HepG2 (cell line): ENCODE results near the gene TRIM66. TPM values are rescaled to one million over a fixed set of nuclear protein-coding genes. Genes with fewer than 3 reads are reported as not detected.

Experiments used
- FOXK1 ChIP-seq: sonication (generic); formaldehyde crosslinking; IDR thresholded peaks from 2 replicates; pipeline ENCODE4 v1.4.0; 2020; ENCODE audit warnings: low read depth, missing genetic modification reagents, borderline replicate concordance
- GATAD1 ChIP-seq: IDR thresholded peaks from 2 replicates; pipeline ENCODE4 v1.6.1; 2016; ENCODE audit warnings: missing genetic modification reagents, missing compliant biosample characterization
- HNRNPL ChIP-seq: fragments of 200-400 bp; formaldehyde crosslinking; IDR thresholded peaks from 2 replicates; pipeline ENCODE4 v1.6.1; 2017; ENCODE audit warnings: mild to moderate bottlenecking, low read depth, low read length
- KAT2B ChIP-seq: fragments of 150-350 bp; IDR thresholded peaks from 2 replicates; pipeline ENCODE4 v1.6.1; 2014; ENCODE audit warnings: low read depth, low read length, borderline replicate concordance
- MEF2D ChIP-seq: sonication (generic); formaldehyde crosslinking; IDR thresholded peaks from 2 replicates; pipeline ENCODE4 v1.5.1; 2020; ENCODE audit warnings: mild to moderate bottlenecking, missing genetic modification reagents
- MXI1 ChIP-seq: IDR thresholded peaks from 3 replicates; pipeline ENCODE4 v1.6.1; 2012; ENCODE audit warnings: low read depth, low read length, inconsistent platforms, borderline replicate concordance
- NFKB2 ChIP-seq: sonication (generic); formaldehyde crosslinking; IDR thresholded peaks from 2 replicates; pipeline ENCODE4 v1.4.0; 2020; ENCODE audit warnings: missing genetic modification reagents, borderline replicate concordance
- SETDB1 ChIP-seq: sonication (generic); formaldehyde crosslinking; IDR thresholded peaks from 2 replicates; pipeline ENCODE4 v1.5.1; 2020; ENCODE audit warnings: missing genetic modification reagents, mild to moderate bottlenecking, borderline replicate concordance
- ZNF205 ChIP-seq: IDR thresholded peaks from 2 replicates; pipeline ENCODE4 v1.6.1; 2018; ENCODE audit warnings: missing biosample characterization, missing genetic modification reagents
- ZNF616 ChIP-seq: sonication (generic); formaldehyde crosslinking; IDR thresholded peaks from 2 replicates; pipeline ENCODE4 v1.5.0; 2020; ENCODE audit warnings: low read depth, mild to moderate bottlenecking, missing genetic modification reagents
- ZNF781 ChIP-seq: sonication (generic); formaldehyde crosslinking; IDR thresholded peaks from 2 replicates; pipeline ENCODE4 v1.5.1; 2020; ENCODE audit warnings: borderline replicate concordance, mild to moderate bottlenecking, missing genetic modification reagents; ENCODE audit errors: not compliant biosample characterization
- polyA plus RNA-seq, 8 experiments: library from polyadenylated mRNA; depleted of rRNA in 3 of 8; stranded (reverse) in 7 of 8; unstranded in 1 of 8; fragments of >200 nt; fragmentation: Illumina TruSeq in 4 of 8; extraction: Trizol in 4 of 8; gene quantifications; 2 replicates each; pipeline versions ENCODE4 v1.2.1 to v1.2.3, GENCODE V29; 2011 to 2016; ENCODE audit warnings: low read depth in 4 of 8, missing spikeins in 1 of 8, mixed read lengths in 1 of 8; ENCODE audit not compliant: insufficient read depth in 1 of 8
- total RNA-seq, 5 experiments: library from RNA; depleted of rRNA; stranded (reverse); fragments of >200 nt; fragmentation: Illumina TruSeq; extraction: Trizol; gene quantifications; 2 replicates each; pipeline ENCODE4 v1.2.3, GENCODE V29; 2016; ENCODE audit warnings: low read depth in 1 of 5
- TF ChIP-seq, protein P1 (sequence below): sonication (generic); formaldehyde crosslinking; IDR thresholded peaks from 2 replicates; pipeline ENCODE4 v1.5.0; 2020; ENCODE audit warnings: mild to moderate bottlenecking, missing genetic modification reagents, borderline replicate concordance
- TF ChIP-seq, protein P2 (sequence below): sonication (generic); formaldehyde crosslinking; IDR thresholded peaks from 2 replicates; pipeline ENCODE4 v1.4.0; 2020; ENCODE audit warnings: missing genetic modification reagents
- TF ChIP-seq, protein P3 (sequence below): IDR thresholded peaks from 2 replicates; pipeline ENCODE4 v1.6.1; 2016; ENCODE audit warnings: missing biosample characterization, missing genetic modification reagents, low read depth
- TF ChIP-seq, protein P4 (sequence below): sonication (generic); formaldehyde crosslinking; IDR thresholded peaks from 2 replicates; pipeline ENCODE4 v1.4.0; 2020; ENCODE audit warnings: missing genetic modification reagents

The TRIM66 gene
- total and polyA plus RNA-seq, 2 of the 13 experiments (the other 11 are each of a cell fraction or from before 2014, with no cell fraction given): 4.9 to 6.1 TPM

DNA sequence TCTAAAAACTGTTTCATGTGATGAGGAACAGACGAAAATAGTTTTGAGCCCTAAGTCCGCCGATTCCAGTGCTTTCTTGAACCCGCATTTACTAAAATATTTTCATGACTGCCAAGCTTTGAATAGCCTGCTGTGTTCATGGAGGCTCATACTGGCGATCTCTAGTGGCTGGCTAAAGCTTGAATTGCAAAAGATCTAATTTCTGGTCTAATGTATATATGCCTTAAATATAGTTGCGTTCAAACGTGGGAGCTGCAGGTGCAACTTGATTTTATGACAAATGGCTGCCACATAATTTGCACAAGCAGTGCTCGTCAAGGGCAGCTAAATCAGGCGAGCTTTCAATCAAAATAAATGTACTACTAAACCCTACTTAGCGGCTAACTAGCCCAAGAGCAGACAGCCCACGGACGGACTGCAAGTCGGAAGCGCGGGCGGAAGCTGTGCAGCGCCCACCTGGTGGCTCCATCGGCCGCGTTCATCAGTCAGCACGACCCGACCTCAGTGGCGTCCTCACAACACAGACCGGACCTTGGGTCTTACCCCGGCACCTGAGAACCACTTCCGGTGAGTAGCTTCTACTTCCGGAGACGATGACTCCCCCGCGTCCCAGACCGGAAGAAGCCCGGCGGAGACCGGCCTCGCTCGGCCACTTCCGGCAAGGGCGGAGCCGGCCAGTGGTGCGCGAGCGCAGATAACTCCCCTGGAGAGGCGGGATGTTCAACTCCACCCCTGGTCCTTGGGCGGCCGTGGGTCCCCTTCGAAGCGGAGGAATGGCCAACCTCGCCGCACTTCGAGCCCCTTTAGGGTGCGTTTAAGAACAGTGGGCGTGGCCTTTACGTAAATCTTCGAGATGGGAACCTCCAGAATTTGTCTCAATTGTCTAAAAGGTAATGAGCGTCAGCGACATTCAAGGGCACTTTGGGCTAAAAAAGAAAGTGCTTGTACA lies 6.2 kb upstream of the TRIM66 start (continued):
- TF ChIP-seq, protein P1, sequence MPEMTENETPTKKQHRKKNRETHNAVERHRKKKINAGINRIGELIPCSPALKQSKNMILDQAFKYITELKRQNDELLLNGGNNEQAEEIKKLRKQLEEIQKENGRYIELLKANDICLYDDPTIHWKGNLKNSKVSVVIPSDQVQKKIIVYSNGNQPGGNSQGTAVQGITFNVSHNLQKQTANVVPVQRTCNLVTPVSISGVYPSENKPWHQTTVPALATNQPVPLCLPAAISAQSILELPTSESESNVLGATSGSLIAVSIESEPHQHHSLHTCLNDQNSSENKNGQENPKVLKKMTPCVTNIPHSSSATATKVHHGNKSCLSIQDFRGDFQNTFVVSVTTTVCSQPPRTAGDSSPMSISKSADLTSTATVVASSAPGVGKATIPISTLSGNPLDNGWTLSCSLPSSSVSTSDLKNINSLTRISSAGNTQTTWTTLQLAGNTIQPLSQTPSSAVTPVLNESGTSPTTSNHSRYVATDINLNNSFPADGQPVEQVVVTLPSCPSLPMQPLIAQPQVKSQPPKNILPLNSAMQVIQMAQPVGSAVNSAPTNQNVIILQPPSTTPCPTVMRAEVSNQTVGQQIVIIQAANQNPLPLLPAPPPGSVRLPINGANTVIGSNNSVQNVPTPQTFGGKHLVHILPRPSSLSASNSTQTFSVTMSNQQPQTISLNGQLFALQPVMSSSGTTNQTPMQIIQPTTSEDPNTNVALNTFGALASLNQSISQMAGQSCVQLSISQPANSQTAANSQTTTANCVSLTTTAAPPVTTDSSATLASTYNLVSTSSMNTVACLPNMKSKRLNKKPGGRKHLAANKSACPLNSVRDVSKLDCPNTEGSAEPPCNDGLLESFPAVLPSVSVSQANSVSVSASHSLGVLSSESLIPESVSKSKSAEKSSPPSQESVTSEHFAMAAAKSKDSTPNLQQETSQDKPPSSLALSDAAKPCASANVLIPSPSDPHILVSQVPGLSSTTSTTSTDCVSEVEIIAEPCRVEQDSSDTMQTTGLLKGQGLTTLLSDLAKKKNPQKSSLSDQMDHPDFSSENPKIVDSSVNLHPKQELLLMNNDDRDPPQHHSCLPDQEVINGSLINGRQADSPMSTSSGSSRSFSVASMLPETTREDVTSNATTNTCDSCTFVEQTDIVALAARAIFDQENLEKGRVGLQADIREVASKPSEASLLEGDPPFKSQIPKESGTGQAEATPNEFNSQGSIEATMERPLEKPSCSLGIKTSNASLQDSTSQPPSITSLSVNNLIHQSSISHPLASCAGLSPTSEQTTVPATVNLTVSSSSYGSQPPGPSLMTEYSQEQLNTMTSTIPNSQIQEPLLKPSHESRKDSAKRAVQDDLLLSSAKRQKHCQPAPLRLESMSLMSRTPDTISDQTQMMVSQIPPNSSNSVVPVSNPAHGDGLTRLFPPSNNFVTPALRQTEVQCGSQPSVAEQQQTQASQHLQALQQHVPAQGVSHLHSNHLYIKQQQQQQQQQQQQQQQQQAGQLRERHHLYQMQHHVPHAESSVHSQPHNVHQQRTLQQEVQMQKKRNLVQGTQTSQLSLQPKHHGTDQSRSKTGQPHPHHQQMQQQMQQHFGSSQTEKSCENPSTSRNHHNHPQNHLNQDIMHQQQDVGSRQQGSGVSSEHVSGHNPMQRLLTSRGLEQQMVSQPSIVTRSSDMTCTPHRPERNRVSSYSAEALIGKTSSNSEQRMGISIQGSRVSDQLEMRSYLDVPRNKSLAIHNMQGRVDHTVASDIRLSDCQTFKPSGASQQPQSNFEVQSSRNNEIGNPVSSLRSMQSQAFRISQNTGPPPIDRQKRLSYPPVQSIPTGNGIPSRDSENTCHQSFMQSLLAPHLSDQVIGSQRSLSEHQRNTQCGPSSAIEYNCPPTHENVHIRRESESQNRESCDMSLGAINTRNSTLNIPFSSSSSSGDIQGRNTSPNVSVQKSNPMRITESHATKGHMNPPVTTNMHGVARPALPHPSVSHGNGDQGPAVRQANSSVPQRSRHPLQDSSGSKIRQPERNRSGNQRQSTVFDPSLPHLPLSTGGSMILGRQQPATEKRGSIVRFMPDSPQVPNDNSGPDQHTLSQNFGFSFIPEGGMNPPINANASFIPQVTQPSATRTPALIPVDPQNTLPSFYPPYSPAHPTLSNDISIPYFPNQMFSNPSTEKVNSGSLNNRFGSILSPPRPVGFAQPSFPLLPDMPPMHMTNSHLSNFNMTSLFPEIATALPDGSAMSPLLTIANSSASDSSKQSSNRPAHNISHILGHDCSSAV (CRISPR knock-in tag): peak; percentile 92
- TF ChIP-seq ZNF205 (0 out of 2 replicates have a peak, but pooled peaks have one; percentile 18), MEF2D (CRISPR knock-in tag) (peak; percentile 76), GATAD1 (peak; percentile 93), ZNF781 (CRISPR knock-in tag) (peak; percentile 59), ZNF616 (CRISPR knock-in tag) (0 out of 2 replicates have a peak, but pooled peaks have one; percentile 57), HNRNPL (peak; percentile 78; the same call in 1 of the 2 replicates), KAT2B (no peak), MXI1 (peak; percentile 90; the same call in 2 of the 3 replicates), NFKB2 (CRISPR knock-in tag) (peak; percentile 87), SETDB1 (CRISPR knock-in tag) (no peak), FOXK1 (CRISPR knock-in tag) (peak; percentile 76; the same call in 1 of the 2 replicates)
- TF ChIP-seq, protein P2, sequence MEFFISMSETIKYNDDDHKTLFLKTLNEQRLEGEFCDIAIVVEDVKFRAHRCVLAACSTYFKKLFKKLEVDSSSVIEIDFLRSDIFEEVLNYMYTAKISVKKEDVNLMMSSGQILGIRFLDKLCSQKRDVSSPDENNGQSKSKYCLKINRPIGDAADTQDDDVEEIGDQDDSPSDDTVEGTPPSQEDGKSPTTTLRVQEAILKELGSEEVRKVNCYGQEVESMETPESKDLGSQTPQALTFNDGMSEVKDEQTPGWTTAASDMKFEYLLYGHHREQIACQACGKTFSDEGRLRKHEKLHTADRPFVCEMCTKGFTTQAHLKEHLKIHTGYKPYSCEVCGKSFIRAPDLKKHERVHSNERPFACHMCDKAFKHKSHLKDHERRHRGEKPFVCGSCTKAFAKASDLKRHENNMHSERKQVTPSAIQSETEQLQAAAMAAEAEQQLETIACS (CRISPR knock-in tag): peak; percentile 55
- TF ChIP-seq, protein P3, sequence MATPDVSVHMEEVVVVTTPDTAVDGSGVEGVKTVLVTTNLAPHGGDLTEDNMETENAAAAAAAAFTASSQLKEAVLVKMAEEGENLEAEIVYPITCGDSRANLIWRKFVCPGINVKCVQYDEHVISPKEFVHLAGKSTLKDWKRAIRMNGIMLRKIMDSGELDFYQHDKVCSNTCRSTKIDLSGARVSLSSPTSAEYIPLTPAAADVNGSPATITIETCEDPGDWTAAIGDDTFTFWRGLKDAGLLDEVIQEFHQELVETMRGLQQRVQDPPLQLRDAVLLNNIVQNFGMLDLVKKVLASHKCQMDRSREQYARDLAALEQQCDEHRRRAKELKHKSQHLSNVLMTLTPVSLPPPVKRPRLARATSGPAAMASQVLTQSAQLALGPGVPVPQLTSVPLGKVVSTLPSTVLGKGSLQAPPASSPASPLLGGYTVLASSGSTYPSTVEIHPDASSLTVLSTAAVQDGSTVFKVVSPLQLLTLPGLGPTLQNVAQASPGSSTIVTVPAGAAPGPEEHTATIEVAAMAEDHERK: no peak
- TF ChIP-seq, protein P4, sequence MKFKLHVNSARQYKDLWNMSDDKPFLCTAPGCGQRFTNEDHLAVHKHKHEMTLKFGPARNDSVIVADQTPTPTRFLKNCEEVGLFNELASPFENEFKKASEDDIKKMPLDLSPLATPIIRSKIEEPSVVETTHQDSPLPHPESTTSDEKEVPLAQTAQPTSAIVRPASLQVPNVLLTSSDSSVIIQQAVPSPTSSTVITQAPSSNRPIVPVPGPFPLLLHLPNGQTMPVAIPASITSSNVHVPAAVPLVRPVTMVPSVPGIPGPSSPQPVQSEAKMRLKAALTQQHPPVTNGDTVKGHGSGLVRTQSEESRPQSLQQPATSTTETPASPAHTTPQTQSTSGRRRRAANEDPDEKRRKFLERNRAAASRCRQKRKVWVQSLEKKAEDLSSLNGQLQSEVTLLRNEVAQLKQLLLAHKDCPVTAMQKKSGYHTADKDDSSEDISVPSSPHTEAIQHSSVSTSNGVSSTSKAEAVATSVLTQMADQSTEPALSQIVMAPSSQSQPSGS (CRISPR knock-in tag): peak; percentile 78; the same call in 1 of the 2 replicates
